DMS79 treated with DMSO at 0.1 percent for 48 hours (cell line): ENCODE measurements around the gene ATP10A.

Experiments
- DNase-seq: peaks from one replicate; lab custom pipeline; 2025; lab: John Stamatoyannopoulos, UW

ATP10A gene

GRCh38 chr15:25705433-25706115 is 157.6 kb downstream of the ATP10A start:
- no peak for DNase-seq

- DNase-seq: no peak
Observed at GRCh38 chr15:25703726-25704125, 159.4 kb downstream of the ATP10A start.

GRCh38 chr15:25701721-25702465 is 161.2 kb downstream of the ATP10A start:
- DNase-seq: no peak

- DNase-seq: no peak
Observed at GRCh38 chr15:25700916-25701315, 162.2 kb downstream of the ATP10A start.

DNA sequence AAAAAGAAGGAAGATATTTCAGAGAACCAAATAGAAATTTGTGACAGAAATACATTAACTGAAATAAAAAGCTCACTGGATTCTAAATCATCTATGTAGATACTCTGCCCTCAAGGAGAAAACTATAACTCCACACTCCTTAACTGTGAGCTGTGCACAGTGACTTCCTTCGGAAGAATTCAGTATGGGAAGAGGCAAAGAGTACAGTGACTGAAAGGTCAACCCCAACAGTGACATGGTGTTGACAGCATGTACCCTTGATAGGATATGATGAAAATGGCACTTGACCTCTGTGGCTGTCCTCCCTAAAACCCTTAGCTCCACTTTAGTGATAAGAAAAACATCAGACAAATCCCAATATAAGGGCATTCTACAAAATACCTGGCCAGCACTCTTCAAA is 165.5 kb downstream of the ATP10A start:
- no peak for DNase-seq

GRCh38 chr15:25695875-25696760 is 167.0 kb downstream of the ATP10A start:
- no peak for DNase-seq

DNA sequence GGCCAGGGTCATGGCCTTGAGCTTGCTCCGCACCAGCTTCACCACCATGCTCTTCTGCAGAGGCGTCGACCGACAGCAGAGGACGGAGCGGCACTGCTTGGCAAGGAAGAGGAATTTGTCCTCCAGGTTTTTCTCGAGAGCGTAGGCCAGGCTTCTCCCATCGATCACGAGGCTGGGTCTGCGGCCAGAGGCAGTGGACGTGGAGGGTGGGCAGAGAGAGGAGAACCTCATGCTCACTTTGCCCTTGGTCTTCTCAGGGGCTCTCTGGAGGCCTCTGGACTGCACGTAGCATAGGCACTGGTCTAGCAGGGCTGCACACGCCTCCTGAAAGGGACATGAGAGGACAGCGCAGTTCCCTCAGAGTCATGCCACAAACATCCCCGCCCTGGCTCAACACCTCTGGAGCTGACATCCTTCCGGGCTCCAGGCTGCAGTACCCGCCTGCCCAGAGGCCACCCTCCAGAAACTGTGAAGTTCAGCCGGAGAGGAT is 168.3 kb downstream of the ATP10A start:
- no peak for DNase-seq

DNA sequence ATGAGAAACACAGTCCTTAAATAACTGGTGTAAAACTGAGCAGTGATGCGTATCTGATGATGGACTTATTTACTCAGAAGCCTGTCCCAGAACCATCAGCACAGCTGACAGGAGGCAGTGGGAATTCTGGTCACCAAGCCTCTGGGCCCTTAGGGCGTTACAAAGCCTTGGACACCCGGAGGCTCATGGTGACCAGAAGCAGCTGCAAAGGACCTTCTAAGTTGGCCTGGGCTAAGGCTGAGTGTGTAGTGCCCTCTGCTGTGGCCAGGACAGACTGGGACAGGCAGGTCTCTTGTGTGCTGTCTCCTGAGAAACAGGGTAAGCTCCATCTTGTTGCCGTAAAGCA is 168.9 kb downstream of the ATP10A start:
- no peak for DNase-seq

- DNase-seq: no peak
Observed at GRCh38 chr15:25693321-25694238, 169.5 kb downstream of the ATP10A start.

- no peak for DNase-seq
Observed at GRCh38 chr15:25691544-25692430, 171.3 kb downstream of the ATP10A start.

GRCh38 chr15:25690673-25691543 is 172.2 kb downstream of the ATP10A start:
- no peak for DNase-seq

DNA sequence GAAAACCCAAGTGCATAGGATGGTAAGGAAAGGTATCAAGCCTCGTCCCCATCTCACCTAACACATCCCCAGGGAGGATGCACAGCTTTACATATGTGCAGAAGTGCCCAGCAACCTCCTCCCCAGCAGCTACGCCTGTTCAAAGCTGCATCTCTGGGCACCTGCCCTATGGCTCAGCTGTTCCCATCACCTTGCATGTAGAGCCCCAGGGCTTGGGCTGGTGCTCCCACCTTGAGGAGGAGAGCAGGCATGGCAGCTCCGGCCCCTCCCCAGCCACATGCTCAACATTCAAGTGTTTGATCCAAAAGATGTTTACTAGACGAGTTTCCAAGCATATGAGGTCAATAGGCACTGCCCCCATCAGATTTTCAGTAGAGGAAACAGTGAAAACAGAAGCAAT is 173.5 kb downstream of the ATP10A start:
- DNase-seq: no peak

- no peak for DNase-seq
Observed at GRCh38 chr15:25688166-25688565, 175.0 kb downstream of the ATP10A start.

GRCh38 chr15:25687689-25688088 is 175.4 kb downstream of the ATP10A start:
- DNase-seq: no peak

DNA sequence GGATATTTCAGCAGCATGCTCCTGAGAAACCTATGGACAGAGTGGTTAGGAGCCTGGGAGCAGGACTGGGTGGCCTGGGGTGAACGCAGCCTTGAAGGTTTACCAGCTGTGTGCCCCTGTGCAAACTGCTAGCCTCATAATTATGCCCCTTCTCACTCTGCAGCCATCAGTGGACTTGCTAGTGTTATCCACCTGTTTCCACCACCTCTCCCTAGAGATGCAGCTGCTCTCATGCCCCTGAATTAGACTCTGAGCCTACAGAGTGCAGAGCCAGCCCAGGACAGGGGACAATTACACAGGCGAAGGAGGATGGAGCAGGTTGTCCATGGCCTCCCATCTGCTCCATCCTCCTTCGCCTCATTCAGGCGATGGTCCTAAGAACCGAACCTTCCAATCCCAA is 175.9 kb downstream of the ATP10A start:
- DNase-seq: no peak

GRCh38 chr15:25686780-25687179 is 176.3 kb downstream of the ATP10A start:
- no peak for DNase-seq

- DNase-seq: no peak
Observed at GRCh38 chr15:25684521-25685431, 178.4 kb downstream of the ATP10A start.

DNA sequence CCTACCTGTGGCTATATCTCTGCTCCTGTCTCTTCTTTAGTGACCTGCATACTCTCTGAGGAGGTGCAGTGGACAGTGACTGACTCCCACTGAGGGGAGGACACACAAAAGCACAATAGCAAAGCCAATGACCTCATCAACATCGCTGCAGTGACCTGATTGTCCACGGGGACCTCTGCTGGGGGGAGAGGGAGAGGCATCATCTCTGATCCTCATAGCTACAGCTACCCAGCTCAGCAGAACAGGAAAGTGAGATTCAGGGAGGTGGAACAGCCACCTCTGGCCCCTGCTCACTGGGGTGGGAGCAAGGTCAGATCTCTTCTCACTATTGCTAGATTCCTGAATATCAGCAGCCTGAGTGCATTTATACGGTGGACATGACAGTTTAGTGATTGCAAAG is 179.2 kb downstream of the ATP10A start:
- DNase-seq: no peak
